Activated CD4-positive, alpha-beta T cell treated with anti-CD3 and anti-CD28 coated beads, Interleukin-2, amount 50 U/mL, for 48 hours (primary cell): Measurements from ENCODE around the gene KCNC2.

Source experiments
- DNase-seq, 2 experiments: peaks; one replicate each; pipeline ENCODE4 v3.0.0-alpha.2; 2020

The KCNC2 gene

GRCh38 chr12:75047885-75048525, 161.6 kb downstream of the KCNC2 start:
- no peak for DNase-seq

- no peak for DNase-seq
These were observed 167.5 kb downstream of the KCNC2 start for GRCh38 chr12:75042125-75042524.

GRCh38 chr12:75041472-75041871, 168.2 kb downstream of the KCNC2 start:
- no peak for DNase-seq

GRCh38 chr12:75020068-75020557, 189.5 kb downstream of the KCNC2 start:
- DNase-seq: no peak

GRCh38 chr12:75011120-75011519, 198.5 kb downstream of the KCNC2 start:
- peak in 1 of 2 experiments; percentile 1 for DNase-seq

GRCh38 chr12:75007133-75007532, 202.5 kb downstream of the KCNC2 start:
- DNase-seq: no peak

- DNase-seq: no peak
These were observed 209.5 kb downstream of the KCNC2 start for GRCh38 chr12:75000120-75000519.

GRCh38 chr12:74999474-74999873, 210.2 kb downstream of the KCNC2 start:
- no peak for DNase-seq
